Thymus (tissue), 11 donors: ENCODE results near the gene TUFT1. TPM values are rescaled to one million over a fixed set of nuclear protein-coding genes. Genes with fewer than 3 reads are reported as not detected.

Experiments used
- DNase-seq, 9 donors: peaks; one replicate each; pipeline ENCODE4 v3.0.0-alpha.2; 2013; ENCODE audit warnings: low spot score in 9 of 9, low read depth in 6 of 9, missing footprints in 1 of 9
- H3K27ac ChIP-seq, 2 donors: one replicate each; pipeline ENCODE4 v1.5.1; 2013; ENCODE audit warnings: control low read depth in 1 of 2, low read depth in 1 of 2, low read length in 1 of 2, mild to moderate bottlenecking in 1 of 2, moderate library complexity in 1 of 2
- H3K27me3 ChIP-seq, 2 donors: one replicate each; pipeline ENCODE4 v1.5.1; 2013; ENCODE audit warnings: low read length in 1 of 2; ENCODE audit not compliant: control insufficient read depth in 2 of 2, insufficient read depth in 1 of 2
- H3K36me3 ChIP-seq, 2 donors: one replicate each; pipeline ENCODE4 v1.5.1; 2013; ENCODE audit warnings: low read length in 1 of 2, mild to moderate bottlenecking in 1 of 2, moderate library complexity in 1 of 2; ENCODE audit not compliant: control insufficient read depth in 2 of 2, insufficient read depth in 2 of 2
- H3K4me1 ChIP-seq, 2 donors: one replicate each; pipeline ENCODE4 v1.5.1; 2013; ENCODE audit warnings: low read length in 2 of 2; ENCODE audit not compliant: control insufficient read depth in 2 of 2, insufficient read depth in 2 of 2
- H3K4me3 ChIP-seq, 2 donors: one replicate each; pipeline ENCODE4 v1.5.1; 2013; ENCODE audit warnings: low read length in 2 of 2, control low read depth in 1 of 2, mild to moderate bottlenecking in 1 of 2
- H3K9me3 ChIP-seq, 2 donors: one replicate each; pipeline ENCODE4 v1.5.1; 2013; ENCODE audit warnings: low read length in 1 of 2, mild to moderate bottlenecking in 1 of 2; ENCODE audit not compliant: control insufficient read depth in 2 of 2, insufficient read depth in 1 of 2
- WGBS: extraction: QIAGEN DNeasy Blood & Tissue Kit; methylation state at CpG from one replicate; pipeline ENCODE4 v1.1.7; 2013; 5-methylcytosine and 5-hydroxymethylcytosine counted together
- polyA plus RNA-seq: library from polyadenylated mRNA; stranded (reverse); fragments of 200-250 nt; gene quantifications from one replicate; pipeline ENCODE4 v1.2.3, GENCODE V29; 2013
- total RNA-seq: library from RNA; stranded (reverse); fragments of 120-200 nt; gene quantifications from one replicate; pipeline ENCODE4 v1.2.4, GENCODE V29; 2013
- donor health status: healthy.

The TUFT1 gene
- total and polyA plus RNA-seq, 2 donors: 2.1 to 6.9 TPM

DNA sequence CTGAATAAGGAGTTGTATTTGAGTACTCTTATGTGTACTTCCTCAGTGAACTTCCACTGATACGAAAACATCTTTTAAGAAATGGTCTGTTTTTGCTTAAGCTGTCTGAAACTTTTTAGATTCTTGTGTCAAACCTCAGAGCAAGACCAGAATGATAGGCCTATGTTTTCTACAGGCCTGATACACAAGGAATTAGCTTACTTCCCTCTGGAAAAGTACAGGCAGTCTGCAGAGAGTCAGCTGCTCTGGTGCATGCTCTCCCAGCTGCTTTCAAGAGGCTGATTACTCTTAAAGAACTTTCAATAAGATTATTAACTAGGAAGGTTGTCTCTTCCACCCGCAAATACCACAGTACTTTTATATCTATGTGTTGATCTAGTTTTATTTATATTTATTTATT, 81.2 kb downstream of the TUFT1 start:
- DNase-seq: no peak
- H3K27ac ChIP-seq: no peak overlapping the region
- H3K4me3 ChIP-seq: no peak overlapping the region
- WGBS: 96% methylated on average over 2 of the region's 2 CpGs
- no peaks in the 10 kb centered on the region for H3K4me1 ChIP-seq
- H3K36me3 ChIP-seq: no peaks in the 10 kb centered on the region
- H3K9me3 ChIP-seq: no peaks in the 10 kb centered on the region
- H3K27me3 ChIP-seq: no peaks in the 10 kb centered on the region

GRCh38 chr1:151624783-151625182, 84.7 kb downstream of the TUFT1 start:
- DNase-seq: no peak

GRCh38 chr1:151626740-151627334, 86.7 kb downstream of the TUFT1 start:
- Histone ChIP-seq H3K4me3 (no peak overlapping the region), H3K36me3 (no peaks in the 10 kb centered on the region), H3K9me3 (no peaks in the 10 kb centered on the region), H3K27me3 (no peaks in the 10 kb centered on the region), H3K27ac (no peak overlapping the region), H3K4me1 (no peaks in the 10 kb centered on the region)
- 100% methylated on average over 3 of the region's 3 CpGs for WGBS
- no peak for DNase-seq

More at GRCh38 chr1:151624783-151625182, 84.7 kb downstream of the TUFT1 start:
- Histone ChIP-seq H3K9me3 (no peaks in the 10 kb centered on the region), H3K27ac (no peak overlapping the region), H3K36me3 (no peaks in the 10 kb centered on the region), H3K27me3 (no peaks in the 10 kb centered on the region), H3K4me1 (no peaks in the 10 kb centered on the region), H3K4me3 (no peak overlapping the region)
- 98% methylated on average over 3 of the region's 3 CpGs for WGBS

GRCh38 chr1:151629278-151629677, 89.2 kb downstream of the TUFT1 start:
- no peak overlapping the region for H3K4me3 ChIP-seq
- H3K36me3 ChIP-seq: no peaks in the 10 kb centered on the region
- no peaks in the 10 kb centered on the region for H3K9me3 ChIP-seq
- WGBS: 83% methylated on average over 9 of the region's 9 CpGs
- H3K4me1 ChIP-seq: no peaks in the 10 kb centered on the region
- no peaks in the 10 kb centered on the region for H3K27me3 ChIP-seq
- DNase-seq: no peak
- H3K27ac ChIP-seq: no peak overlapping the region

Other genes starting within 250 kb of the TUFT1 start
- gene PI4KB, start 212.9 kb upstream of the TUFT1 start, total RNA-seq: 29.0 TPM
- 31.8 TPM for gene PI4KB, start 212.9 kb upstream of the TUFT1 start, polyA plus RNA-seq
- gene RFX5, start 193.1 kb upstream of the TUFT1 start, total RNA-seq: 89.4 TPM
- 32.9 TPM for gene RFX5, start 193.1 kb upstream of the TUFT1 start, polyA plus RNA-seq
- gene SELENBP1, start 167.6 kb upstream of the TUFT1 start, total RNA-seq: 6.1 TPM
- 6.4 TPM for gene SELENBP1, start 167.6 kb upstream of the TUFT1 start, polyA plus RNA-seq
- gene PSMB4, start 140.7 kb upstream of the TUFT1 start, total RNA-seq: 345 TPM
- 371 TPM for gene PSMB4, start 140.7 kb upstream of the TUFT1 start, polyA plus RNA-seq
- gene POGZ, start 80.8 kb upstream of the TUFT1 start, total RNA-seq: 18.5 TPM
- 33.5 TPM for gene POGZ, start 80.8 kb upstream of the TUFT1 start, polyA plus RNA-seq
- gene CGN, start 28.9 kb upstream of the TUFT1 start, total RNA-seq: 0.90 TPM
- 2.8 TPM for gene CGN, start 28.9 kb upstream of the TUFT1 start, polyA plus RNA-seq
- gene SNX27, start 71.7 kb downstream of the TUFT1 start, total RNA-seq: 9.2 TPM
- 6.5 TPM for gene SNX27, start 71.7 kb downstream of the TUFT1 start, polyA plus RNA-seq
- 0.05 TPM for gene CELF3, start 176.5 kb downstream of the TUFT1 start, total RNA-seq
- 0.18 TPM for gene CELF3, start 176.5 kb downstream of the TUFT1 start, polyA plus RNA-seq
- gene RIIAD1, start 181.2 kb downstream of the TUFT1 start, total RNA-seq: not detected
- 0.21 TPM for gene RIIAD1, start 181.2 kb downstream of the TUFT1 start, polyA plus RNA-seq
- gene MRPL9, start 223.2 kb downstream of the TUFT1 start, total RNA-seq: 113 TPM
- gene MRPL9, start 223.2 kb downstream of the TUFT1 start, polyA plus RNA-seq: 75.3 TPM